Astrocyte (in vitro differentiated cells and primary cell): ENCODE results near the gene CDK7. TPM values are rescaled to one million over a fixed set of nuclear protein-coding genes. Genes with fewer than 3 reads are reported as not detected.

Source experiments
- total RNA-seq: library from RNA; stranded (reverse); gene quantifications from 2 replicates; pipeline ENCODE4 v1.2.1, GENCODE V29; 2021

CDK7 gene
- total RNA-seq, 1 donor from 2014 or later: 58.3 TPM

Other genes starting within 250 kb of the CDK7 start
- gene SLC30A5, start 140.9 kb upstream of the CDK7 start, total RNA-seq: 58.8 and 62.1 TPM in 2 replicates
- gene CCNB1, start 67.7 kb upstream of the CDK7 start, total RNA-seq: 34.2 and 49.8 TPM in 2 replicates
- gene CENPH, start 45.3 kb upstream of the CDK7 start, total RNA-seq: 4.9 and 5.0 TPM in 2 replicates
- 1.7 and 2.5 TPM in 2 replicates for gene CCDC125, start 97.9 kb downstream of the CDK7 start, total RNA-seq
- gene AK6, start 134.6 kb downstream of the CDK7 start, total RNA-seq: 33.9 and 52.3 TPM in 2 replicates
- 90.5 and 92.7 TPM in 2 replicates for gene TAF9, start 134.6 kb downstream of the CDK7 start, total RNA-seq
- 24.1 and 25.7 TPM in 2 replicates for gene RAD17, start 134.9 kb downstream of the CDK7 start, total RNA-seq
- 10.1 and 10.6 TPM in 2 replicates for gene MARVELD2, start 180.2 kb downstream of the CDK7 start, total RNA-seq